IPS-18c (cell line): ENCODE measurements around the gene PANX2.
"Not testable (repeated sequence)": the region's sequence is repeated elsewhere in the genome, so short reads cannot be mapped to it uniquely, and the experiment has no call there.

Experiments used
- H3K4me3 ChIP-seq: 2 replicates; pipeline ENCODE4 v1.7.0; 2013; ENCODE audit warnings: low read depth, mild to moderate bottlenecking, low read length, moderate library complexity; ENCODE audit not compliant: insufficient read depth
- H3K9me3 ChIP-seq: one replicate; pipeline ENCODE4 v1.6.1; 2013; ENCODE audit warnings: mild to moderate bottlenecking, low read length, moderate library complexity; ENCODE audit not compliant: control insufficient read depth, insufficient read depth

PANX2 gene

DNA sequence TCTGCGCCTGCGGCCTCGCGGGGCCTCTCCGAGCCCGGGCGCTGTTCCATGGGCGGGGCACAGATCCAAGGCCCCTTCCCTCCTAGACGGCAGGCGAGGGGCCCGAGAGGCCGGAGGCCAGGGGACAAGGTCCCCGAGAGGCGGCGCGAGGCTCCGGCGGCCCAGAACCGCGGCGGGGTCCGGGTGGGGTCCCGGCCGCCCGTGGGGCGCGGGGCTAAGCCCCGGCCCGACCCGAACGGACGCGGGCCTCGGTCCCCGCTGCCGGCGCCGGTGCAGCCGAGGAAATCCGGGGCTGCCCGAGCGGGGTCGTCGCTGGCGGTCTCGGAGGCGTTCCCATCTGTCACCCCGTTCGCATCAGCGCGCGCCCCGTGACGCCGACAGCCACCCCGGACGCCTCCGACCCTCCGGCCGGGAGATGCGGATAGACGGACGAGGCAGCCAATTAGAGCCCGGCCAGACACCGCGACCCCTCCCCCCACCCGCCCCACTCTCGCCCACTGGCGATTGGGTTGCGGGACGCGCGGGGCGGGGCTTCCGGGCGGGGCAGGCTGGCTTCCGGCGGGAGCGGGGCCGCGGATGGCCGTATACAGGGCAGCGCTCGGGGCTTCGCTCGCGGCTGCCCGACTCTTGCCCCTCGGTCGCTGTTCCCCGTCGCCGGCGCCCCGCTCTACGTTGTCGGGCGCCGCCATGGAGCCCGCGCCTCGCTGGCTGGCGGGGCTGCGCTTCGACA, 30.1 kb downstream of the PANX2 start, which contains the start of gene SELENOO:
Gene SELENOO, plus strand, starts transcription at position 551 of the 730 bp plus-strand sequence. Its CDS starts 26 bp downstream, at position 577.
- Histone ChIP-seq H3K4me3 (peak within 1 kb of the TSS; percentile 81), H3K9me3 (no peaks in the 10 kb centered on the region)

DNA sequence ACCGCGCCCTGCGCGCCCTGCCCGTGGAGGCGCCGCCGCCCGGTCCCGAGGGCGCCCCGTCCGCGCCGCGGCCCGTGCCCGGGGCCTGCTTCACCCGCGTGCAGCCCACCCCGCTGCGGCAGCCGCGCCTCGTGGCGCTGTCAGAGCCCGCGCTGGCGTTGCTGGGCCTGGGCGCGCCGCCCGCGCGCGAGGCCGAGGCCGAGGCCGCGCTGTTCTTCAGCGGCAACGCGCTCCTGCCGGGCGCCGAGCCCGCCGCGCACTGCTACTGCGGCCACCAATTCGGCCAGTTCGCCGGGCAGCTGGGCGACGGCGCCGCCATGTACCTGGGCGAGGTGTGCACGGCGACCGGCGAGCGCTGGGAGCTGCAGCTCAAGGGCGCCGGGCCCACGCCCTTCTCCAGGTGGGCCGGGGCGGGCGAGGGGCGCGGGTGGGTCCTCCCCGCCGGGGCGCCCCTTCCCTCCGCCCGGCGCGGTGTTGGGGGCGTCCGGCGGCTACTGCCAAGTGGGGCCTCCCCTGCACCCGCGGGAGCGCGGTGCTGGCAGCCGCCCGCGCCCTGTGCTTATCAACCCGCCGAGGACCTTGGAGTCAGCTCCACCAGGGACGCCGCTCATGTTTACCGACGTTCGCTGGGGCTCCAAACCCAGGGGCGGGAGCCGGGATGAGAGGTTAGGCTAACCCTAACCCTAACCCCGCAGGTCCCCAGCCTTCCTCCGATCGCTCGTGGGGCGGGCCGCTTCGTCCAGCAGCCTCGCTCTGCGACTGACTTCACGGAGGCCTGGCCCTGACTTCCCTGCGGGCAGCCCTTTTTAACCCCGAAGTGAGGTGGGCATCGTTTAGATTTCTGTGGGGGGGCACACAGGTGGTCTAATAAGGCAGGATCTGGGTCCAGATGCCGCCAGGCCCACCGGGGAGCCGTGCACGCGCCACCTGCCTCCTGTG, 30.9 kb downstream of the PANX2 start:
- Histone ChIP-seq H3K4me3 (peak overlapping the region; percentile 81), H3K9me3 (no peaks in the 10 kb centered on the region)

DNA sequence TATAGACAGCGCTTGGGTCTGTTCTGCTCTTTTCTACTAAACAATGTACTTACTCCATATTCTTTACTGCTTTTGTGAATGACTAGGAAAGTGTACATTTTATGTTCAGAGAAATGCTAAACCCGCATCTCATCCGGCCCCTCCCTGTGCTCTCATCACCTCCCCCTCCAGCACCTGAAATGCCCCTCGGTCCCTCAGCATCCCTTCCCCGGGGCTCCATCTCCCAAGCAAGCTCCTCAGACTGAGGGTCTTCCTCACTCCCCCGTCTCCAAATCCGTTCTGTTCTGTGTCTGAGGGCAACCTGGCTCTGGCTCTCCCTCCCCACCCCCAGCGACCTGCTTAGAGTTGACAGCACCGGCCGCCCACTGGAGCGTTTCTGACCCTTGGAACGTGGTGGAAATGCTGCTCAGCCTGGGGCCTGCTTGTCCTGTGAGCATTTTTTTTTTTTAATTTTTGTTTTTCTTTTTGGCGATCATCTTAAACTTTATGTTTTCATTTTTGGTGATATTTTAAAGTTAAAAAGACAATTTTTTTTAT, 31.7 kb downstream of the PANX2 start:
- H3K4me3 ChIP-seq = peak overlapping the region; percentile 81
- no peaks in the 10 kb centered on the region for H3K9me3 ChIP-seq

DNA sequence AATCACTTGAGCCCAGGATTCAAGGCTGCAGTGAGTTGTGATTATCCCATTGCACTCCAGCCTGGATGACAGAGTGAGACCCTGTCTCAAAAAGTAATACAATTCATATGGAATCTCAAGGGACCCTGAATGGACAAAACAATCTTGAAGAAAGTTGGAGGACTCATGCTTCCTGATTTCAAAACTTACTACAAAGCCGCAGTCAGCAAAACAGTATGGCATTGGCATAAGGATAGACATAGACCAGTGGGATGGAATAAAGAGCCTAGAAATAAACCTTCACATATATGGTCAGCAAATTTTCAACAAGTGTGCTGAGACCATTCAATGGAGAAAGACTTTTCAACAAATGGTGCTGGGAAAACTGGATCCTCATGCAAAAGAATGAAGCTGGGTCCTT, 32.8 kb downstream of the PANX2 start:
- no peaks in the 10 kb centered on the region for H3K9me3 ChIP-seq

DNA sequence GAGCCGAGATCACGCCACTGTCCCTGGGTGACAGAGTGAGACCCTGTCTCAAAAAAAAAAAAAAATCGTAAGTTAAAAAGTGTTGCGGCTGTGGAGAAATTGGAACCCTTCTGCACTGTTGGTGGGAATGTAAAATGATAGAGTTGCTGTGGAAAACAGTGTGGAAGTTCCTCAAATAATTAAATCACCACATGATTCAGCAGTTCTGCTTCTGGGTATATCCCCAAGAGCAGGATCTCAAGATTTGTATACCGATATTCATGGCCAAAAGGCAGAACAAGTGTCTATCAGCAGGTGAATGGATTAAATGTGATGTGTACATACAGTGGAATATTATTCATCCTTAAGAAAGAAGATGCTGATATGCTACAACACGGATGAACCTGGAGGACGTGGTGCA, 34.0 kb downstream of the PANX2 start:
- no peak overlapping the region for H3K4me3 ChIP-seq
- H3K9me3 ChIP-seq = no peaks in the 10 kb centered on the region

More for the DNA sequence above, 32.8 kb downstream of the PANX2 start:
- no peak overlapping the region for H3K4me3 ChIP-seq

DNA sequence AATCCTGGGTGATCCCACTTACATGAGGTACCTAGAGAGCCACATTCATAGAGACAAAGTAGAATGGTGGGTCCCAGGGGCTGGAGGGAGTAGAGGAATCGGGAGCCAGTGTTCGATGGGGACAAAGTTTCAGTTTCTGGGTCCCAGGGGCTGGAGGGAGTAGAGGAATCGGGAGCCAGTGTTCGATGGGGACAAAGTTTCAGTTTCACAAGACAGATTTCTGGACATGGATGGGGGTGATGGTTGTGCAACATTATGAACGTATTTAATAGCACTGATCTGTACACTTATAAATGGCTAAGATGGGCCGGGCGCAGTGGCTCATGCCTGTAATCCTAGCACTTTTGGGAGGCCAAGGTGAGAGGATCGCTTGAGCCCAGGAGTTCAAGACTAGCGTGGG, 34.5 kb downstream of the PANX2 start:
- not testable (repeated sequence) for H3K4me3 ChIP-seq

DNA sequence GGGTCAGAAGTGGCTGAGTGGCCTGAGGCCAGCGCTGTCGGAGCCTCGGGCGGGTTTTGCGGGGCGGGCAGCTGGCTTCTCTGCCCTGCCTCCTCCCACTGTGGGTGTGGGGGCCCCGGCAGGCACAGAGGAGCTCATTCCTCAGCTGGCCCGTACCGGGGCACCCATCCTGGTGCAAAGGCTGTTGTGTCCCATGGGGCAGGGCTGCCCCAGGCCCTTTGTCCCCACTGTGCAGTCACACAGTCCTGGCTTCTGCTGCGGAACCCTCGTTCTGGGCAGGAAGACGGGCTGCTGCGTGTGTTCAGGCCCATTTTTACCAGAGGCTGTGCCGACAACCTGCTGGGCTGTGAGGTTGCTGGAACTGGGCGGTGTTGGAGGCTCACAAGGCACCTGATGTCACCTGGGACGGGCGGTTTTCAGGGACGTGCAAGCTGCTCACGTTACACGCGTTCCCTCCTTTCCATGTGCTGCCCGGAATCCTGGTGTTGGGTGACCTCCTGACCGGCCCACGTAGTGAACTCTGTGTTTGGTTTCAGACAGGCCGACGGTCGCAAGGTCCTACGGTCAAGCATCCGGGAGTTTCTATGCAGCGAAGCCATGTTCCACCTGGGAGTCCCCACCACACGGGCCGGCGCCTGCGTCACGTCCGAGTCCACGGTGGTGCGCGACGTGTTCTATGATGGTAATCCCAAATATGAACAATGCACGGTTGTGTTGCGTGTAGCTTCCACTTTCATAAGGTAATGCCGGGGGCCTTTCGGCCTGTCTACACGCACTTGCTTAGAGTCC, 35.4 kb downstream of the PANX2 start:
- H3K4me3 ChIP-seq = no peak overlapping the region
- H3K9me3 ChIP-seq = no peaks in the 10 kb centered on the region

More for the DNA sequence above, 34.5 kb downstream of the PANX2 start:
- H3K9me3 ChIP-seq = not testable (repeated sequence)

DNA sequence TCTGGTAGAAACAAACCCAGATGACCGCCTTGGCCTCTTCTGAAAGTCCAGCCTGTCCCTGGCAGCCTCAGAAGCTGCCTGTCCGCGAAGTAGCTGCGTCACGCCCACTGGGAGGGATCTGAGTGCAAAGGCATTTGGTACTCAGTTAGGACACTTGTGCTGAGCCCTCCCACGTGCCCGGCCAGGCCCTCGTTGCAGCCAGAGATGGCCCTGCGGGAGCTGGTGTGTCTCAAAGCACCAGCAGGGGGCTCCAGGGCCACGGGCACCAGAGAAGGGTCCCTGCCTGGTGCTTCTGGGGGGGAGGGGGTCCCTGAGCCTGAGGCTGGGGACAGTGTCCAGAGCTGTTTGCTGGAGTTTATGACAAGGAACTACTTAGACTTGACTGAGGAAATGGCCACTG, 36.1 kb downstream of the PANX2 start:
- Histone ChIP-seq H3K4me3 (no peak overlapping the region), H3K9me3 (no peaks in the 10 kb centered on the region)

DNA sequence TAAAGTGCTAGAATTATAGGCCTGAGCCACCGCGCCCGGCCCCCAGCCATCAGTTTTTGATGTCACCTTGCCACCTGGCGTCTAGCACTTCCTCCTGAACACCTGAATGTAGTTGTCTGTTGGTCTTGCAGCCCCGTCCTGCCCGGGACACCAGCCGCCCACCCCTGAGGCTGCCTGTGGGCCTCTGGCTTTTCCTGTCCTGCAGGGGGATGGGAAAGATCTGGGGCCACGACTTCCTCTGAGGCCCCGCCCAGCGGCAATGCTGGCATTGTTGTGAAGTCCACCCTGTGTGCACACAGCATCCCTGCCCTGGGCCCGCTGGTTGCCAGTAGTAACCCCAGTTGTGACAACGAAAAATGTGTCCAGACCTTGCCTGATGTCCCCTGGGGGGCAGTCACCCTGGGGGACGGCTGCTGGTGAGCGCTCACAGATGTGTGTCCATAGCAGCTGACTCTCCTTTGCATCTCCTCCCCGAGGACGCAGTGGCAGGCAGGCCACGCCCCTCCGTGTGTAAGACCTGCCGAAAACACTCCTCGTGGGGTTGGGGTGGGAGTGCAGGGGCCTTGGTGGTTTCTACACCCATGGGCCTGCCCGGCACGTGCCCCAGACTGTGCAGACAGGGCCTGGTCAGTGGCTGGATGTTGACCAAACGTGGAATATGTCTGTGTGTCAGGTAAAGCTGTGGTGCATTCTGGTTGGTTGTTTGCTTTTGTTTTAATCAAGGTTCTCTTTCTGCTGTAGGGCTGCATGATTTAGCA, 37.0 kb downstream of the PANX2 start:
- Histone ChIP-seq H3K9me3 (no peaks in the 10 kb centered on the region), H3K4me3 (no peak overlapping the region)

DNA sequence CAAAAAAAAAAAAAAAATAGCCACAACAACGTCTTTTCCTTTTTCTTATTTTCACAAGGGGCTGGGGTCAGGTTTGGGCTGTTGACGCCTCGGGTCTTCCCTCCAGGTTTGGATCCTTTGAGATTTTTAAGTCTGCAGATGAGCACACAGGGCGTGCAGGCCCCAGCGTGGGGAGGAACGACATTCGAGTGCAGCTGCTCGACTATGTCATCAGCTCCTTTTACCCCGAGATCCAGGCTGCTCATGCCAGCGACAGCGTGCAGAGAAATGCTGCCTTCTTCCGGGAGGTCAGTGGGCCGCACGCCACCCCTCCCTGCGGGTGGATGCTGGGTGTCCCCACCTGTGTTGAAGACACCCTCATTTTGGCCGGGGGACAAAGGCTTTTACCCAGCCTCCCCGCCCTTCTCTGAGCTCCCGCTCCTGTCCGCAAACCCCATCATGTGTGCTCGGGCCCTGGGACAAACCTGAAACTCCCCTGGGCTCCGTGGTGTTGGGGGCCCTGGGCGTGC, 38.0 kb downstream of the PANX2 start:
- H3K4me3 ChIP-seq = no peak overlapping the region
- no peaks in the 10 kb centered on the region for H3K9me3 ChIP-seq

DNA sequence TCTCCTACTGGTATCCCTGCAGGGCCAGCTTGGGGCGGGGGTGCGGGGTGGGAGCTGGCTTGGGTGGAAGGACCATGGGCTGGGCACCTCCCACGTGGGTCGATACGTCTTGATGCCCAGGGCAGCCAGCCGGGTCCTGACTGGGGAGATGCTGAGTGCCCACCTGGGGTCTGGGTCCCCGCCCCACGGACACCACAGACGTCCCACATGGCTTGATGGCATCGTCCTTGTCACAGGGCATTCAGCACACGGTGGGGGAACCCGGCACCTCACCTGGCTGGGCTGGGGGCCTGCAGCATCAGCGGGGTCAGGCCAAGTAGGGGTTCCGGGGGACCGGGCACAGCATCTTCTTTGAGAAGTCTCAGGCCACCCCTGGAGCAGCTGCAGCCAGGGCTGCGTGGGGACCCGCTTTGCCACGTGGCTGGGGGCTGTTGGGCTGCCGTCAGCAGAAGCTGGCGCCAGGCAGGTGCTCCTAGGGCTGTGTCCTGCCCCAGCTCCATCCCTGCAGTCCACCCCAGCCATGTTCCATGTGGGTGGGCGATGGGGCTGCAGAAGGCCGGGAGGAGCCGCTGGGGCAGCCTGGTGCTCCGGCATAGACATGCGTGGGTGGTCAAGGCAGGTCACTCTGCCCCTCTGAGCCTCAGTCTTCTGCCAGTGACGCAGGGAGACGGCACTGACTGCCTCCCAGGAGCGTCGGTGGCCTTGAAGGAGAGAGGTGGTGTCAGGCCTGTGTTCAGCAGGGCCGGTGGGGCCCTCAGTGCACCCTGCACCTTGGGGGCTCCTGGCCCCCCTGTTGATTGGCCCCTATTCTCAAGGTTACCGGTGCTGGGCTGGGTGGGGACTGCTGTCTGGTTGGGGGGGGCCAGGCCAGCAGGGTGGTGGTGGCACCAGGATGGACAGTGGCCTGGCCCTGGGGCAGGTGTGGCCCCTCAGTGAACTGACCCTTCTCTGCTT, 38.7 kb downstream of the PANX2 start:
- H3K9me3 ChIP-seq = no peaks in the 10 kb centered on the region
- no peak overlapping the region for H3K4me3 ChIP-seq

DNA sequence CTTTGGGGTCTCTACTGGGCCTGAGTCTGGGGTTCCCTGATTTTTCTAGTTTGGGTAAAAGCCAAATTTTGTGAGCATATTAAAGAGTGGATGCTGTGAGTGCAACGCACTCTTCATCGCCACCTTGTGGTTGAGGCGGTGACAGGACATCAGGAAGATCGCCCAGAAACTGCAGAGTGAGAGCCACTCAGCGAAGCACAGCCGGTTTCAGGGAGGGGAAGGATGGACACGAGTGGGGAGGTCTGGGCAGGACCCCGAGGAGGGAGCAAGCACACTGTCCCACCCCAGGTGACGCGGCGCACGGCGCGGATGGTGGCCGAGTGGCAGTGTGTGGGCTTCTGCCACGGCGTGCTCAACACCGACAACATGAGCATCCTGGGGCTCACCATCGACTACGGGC, 39.4 kb downstream of the PANX2 start:
- no peak overlapping the region for H3K4me3 ChIP-seq
- H3K9me3 ChIP-seq = no peaks in the 10 kb centered on the region

DNA sequence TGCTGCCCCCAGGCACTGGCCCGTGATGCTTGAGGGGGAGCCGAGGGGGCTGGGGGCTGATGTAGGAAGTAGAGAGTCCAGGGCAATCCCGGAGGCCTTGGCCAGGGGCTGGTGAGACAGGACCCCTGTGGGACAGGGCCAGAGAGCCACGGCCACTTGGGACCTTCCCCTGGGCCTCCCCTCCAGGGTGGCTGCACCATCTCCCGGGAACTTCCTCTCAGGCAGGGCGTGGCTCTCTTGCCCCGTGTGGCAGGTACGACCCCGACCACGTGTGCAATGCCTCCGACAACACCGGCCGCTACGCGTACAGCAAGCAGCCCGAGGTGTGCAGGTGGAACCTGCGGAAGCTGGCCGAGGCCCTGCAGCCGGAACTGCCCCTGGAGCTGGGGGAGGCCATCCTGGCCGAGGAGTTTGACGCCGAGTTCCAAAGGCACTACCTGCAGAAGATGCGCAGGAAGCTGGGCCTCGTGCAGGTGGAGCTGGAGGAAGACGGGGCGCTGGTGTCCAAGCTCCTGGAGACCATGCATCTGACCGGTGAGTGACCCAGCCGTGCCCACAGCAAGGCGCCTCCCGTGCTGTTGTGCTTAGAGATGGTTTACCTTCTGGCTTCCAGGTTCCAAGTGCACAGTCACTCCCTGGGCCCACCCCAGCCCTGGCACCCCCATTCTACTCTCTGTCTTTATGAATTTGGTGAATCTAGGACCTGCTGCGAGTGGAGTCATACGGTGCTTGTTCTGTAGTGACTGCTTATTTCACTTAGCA, 40.0 kb downstream of the PANX2 start:
- Histone ChIP-seq H3K4me3 (no peak overlapping the region), H3K9me3 (no peaks in the 10 kb centered on the region)

DNA sequence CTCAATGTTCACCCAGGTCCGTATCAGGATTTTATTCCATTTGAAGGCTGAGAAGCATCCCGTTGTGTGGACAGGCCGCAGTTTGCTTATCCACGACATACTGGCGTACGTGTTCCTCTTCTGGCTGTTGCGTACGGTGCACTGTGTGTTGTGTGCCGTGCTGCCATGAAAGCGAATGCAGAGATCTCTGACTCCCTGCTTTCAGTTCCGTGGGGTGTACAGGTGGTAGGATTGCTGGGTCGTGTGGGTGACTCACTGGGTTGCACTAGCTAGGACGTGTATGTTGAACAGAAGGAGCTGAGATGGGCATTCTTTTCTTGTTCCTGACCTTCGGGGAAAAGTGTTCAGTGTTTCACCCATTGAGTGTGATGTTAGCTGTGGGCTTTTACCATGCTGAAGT, 40.6 kb downstream of the PANX2 start:
- Histone ChIP-seq H3K9me3 (no peaks in the 10 kb centered on the region), H3K4me3 (no peak overlapping the region)

DNA sequence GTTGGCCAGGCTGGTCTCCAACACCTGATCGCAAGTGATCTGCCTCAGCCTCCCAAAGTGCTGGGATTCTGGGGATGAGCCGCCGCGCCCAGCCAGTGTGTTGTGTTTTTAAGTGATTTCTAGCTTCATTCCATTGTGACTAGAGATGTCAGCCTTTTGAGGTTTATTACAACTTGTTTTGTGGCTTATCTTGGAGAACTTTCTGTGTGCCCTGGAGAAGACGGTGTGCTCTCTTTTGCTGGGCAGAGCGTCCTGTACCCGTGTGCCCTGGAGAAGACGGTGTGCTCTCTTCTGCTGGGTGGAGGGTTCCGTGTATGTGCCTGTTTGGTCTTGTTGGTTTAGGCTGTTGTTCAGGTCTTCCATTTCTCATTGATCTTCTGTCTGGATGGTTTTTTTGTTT, 42.7 kb downstream of the PANX2 start:
- Histone ChIP-seq H3K4me3 (no peak overlapping the region), H3K9me3 (no peaks in the 10 kb centered on the region)
